Measurements from ENCODE around the gene VPS52.

Gene VPS52

GRCh38 chr6:33294086-33294823 is 22.6 kb upstream of the VPS52 start:
- ATAC-seq: no peak
- no peak for TF ChIP-seq ZNF8 (CRISPR knock-in tag; IDR thresholded peaks at IDR 0.05)
- no peak for TF ChIP-seq RARB (CRISPR knock-in tag; IDR thresholded peaks at IDR 0.05)
- no peak for TF ChIP-seq GLIS3 (CRISPR knock-in tag; IDR thresholded peaks at IDR 0.05)
- no peak for TF ChIP-seq ZNF565 (CRISPR knock-in tag; conservative IDR thresholded peaks at IDR 0.05; ENCODE audit: low read depth)
- no peak for TF ChIP-seq ARNTL (CRISPR knock-in tag; IDR thresholded peaks at IDR 0.05; ENCODE audit: borderline replicate concordance, low read depth)
- TF ChIP-seq SNAI2 (CRISPR knock-in tag; IDR thresholded peaks at IDR 0.05): no peak
- TF ChIP-seq BACH2 (CRISPR knock-in tag; IDR thresholded peaks at IDR 0.05; ENCODE audit: borderline replicate concordance): no peak
- no peak for TF ChIP-seq ZFP3 (CRISPR knock-in tag; IDR thresholded peaks at IDR 0.05)
- TF ChIP-seq, protein P1, sequence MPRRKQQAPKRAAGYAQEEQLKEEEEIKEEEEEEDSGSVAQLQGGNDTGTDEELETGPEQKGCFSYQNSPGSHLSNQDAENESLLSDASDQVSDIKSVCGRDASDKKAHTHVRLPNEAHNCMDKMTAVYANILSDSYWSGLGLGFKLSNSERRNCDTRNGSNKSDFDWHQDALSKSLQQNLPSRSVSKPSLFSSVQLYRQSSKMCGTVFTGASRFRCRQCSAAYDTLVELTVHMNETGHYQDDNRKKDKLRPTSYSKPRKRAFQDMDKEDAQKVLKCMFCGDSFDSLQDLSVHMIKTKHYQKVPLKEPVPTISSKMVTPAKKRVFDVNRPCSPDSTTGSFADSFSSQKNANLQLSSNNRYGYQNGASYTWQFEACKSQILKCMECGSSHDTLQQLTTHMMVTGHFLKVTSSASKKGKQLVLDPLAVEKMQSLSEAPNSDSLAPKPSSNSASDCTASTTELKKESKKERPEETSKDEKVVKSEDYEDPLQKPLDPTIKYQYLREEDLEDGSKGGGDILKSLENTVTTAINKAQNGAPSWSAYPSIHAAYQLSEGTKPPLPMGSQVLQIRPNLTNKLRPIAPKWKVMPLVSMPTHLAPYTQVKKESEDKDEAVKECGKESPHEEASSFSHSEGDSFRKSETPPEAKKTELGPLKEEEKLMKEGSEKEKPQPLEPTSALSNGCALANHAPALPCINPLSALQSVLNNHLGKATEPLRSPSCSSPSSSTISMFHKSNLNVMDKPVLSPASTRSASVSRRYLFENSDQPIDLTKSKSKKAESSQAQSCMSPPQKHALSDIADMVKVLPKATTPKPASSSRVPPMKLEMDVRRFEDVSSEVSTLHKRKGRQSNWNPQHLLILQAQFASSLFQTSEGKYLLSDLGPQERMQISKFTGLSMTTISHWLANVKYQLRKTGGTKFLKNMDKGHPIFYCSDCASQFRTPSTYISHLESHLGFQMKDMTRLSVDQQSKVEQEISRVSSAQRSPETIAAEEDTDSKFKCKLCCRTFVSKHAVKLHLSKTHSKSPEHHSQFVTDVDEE (CRISPR knock-in tag; IDR thresholded peaks at IDR 0.05): no peak
- no peak for TF ChIP-seq TOX (CRISPR knock-in tag; IDR thresholded peaks at IDR 0.05; ENCODE audit: borderline replicate concordance)
- no peak for TF ChIP-seq ISL1 (CRISPR knock-in tag; IDR thresholded peaks at IDR 0.05)
- TF ChIP-seq, protein P2, sequence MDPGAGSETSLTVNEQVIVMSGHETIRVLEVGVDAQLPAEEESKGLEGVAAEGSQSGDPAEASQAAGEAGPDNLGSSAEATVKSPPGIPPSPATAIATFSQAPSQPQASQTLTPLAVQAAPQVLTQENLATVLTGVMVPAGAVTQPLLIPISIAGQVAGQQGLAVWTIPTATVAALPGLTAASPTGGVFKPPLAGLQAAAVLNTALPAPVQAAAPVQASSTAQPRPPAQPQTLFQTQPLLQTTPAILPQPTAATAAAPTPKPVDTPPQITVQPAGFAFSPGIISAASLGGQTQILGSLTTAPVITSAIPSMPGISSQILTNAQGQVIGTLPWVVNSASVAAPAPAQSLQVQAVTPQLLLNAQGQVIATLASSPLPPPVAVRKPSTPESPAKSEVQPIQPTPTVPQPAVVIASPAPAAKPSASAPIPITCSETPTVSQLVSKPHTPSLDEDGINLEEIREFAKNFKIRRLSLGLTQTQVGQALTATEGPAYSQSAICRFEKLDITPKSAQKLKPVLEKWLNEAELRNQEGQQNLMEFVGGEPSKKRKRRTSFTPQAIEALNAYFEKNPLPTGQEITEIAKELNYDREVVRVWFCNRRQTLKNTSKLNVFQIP (CRISPR knock-in tag; IDR thresholded peaks at IDR 0.05; ENCODE audit: borderline replicate concordance, low read depth): no peak

DNA sequence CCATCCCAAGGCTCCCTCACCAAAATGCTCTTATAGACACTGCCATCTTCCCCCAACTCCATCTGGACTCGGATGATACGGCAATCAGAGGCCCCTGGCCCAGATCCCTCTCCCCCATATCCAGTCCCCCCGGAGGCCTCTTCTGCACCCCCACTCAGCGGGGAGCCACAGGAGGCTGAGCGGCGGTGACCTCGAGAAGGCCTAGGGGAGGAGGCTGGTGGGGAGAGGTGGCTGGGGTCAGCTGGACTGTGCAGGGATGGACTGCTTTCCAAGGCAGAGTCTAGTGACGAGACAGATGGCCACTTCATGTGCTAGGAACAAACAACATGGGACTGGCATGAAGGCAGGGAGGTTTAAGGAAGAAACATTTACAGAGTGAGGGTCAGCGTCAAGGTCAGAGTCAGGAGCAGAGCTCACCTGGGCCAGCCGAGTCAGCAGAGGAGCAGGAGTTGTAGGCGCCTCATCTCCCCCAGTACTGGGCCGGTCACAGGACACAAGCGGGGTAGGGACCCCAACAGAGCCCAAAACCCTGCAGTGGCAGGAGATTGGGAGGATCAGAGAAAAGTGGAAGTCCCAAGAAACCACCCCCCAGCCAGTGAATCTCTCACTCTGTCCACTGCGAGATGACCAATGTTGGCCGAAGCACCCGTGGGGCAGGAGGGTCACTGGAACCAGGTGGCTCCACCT is 21.5 kb upstream of the VPS52 start:
- no peak for ATAC-seq
- no peak for TF ChIP-seq PATZ1 (CRISPR knock-in tag; IDR thresholded peaks at IDR 0.05; ENCODE audit: borderline replicate concordance)
- TF ChIP-seq OSR1 (CRISPR knock-in tag; IDR thresholded peaks at IDR 0.05): no peak
- no peak for TF ChIP-seq ZNF8 (CRISPR knock-in tag; IDR thresholded peaks at IDR 0.05)

DNA sequence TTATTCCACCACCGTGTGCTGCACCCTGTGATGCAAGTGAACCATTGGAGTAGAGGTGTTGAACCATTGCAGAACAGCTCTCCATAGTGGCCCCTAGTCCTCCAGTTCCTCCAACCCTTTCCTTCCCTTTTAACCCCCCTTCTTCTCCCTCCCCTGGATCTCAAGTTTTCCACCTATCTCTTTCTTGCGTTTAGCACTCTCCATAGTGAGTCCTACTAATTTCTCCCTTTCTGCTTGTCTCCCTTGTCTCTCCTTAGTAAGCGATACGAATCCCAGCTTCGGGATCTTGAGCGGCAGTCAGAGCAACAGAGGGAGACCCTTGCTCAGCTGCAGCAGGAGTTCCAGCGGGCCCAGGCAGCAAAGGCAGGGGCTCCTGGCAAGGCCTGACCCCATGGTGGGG is 18.8 kb upstream of the VPS52 start:
- TF ChIP-seq ZNF8 (CRISPR knock-in tag; IDR thresholded peaks at IDR 0.05) (no peak), RARB (CRISPR knock-in tag; IDR thresholded peaks at IDR 0.05) (no peak), ARNTL (CRISPR knock-in tag; IDR thresholded peaks at IDR 0.05; ENCODE audit: borderline replicate concordance, low read depth) (no peak), GLIS3 (CRISPR knock-in tag; IDR thresholded peaks at IDR 0.05) (no peak), PATZ1 (CRISPR knock-in tag; IDR thresholded peaks at IDR 0.05; ENCODE audit: borderline replicate concordance) (no peak), PPARA (CRISPR knock-in tag; IDR thresholded peaks at IDR 0.05; ENCODE audit: borderline replicate concordance) (no peak), ZFP3 (CRISPR knock-in tag; IDR thresholded peaks at IDR 0.05) (no peak), TOX (CRISPR knock-in tag; IDR thresholded peaks at IDR 0.05; ENCODE audit: borderline replicate concordance) (no peak), ESRRG (CRISPR knock-in tag; IDR thresholded peaks at IDR 0.05) (no peak), ZFP30 (CRISPR knock-in tag; IDR thresholded peaks at IDR 0.05) (no peak), BACH2 (CRISPR knock-in tag; IDR thresholded peaks at IDR 0.05; ENCODE audit: borderline replicate concordance) (no peak), OSR1 (CRISPR knock-in tag; IDR thresholded peaks at IDR 0.05) (no peak), SNAI2 (CRISPR knock-in tag; IDR thresholded peaks at IDR 0.05) (no peak), ZC3H10 (CRISPR knock-in tag; IDR thresholded peaks at IDR 0.05) (no peak), TCF4 (CRISPR knock-in tag; IDR thresholded peaks at IDR 0.05; ENCODE audit: borderline replicate concordance) (no peak), CSDC2 (CRISPR knock-in tag; IDR thresholded peaks at IDR 0.05) (no peak)
- TF ChIP-seq, protein P1 (CRISPR knock-in tag; IDR thresholded peaks at IDR 0.05): no peak
- TF ChIP-seq, protein P2 (CRISPR knock-in tag; IDR thresholded peaks at IDR 0.05; ENCODE audit: borderline replicate concordance, low read depth): no peak
- ATAC-seq: no peak
